Right cardiac atrium (tissue), 5 donors: ENCODE measurements around the gene PDGFRB. TPM values are rescaled to one million over a fixed set of nuclear protein-coding genes. Genes with fewer than 3 reads are reported as not detected.

Source experiments
- polyA plus RNA-seq: library from polyadenylated mRNA; stranded (reverse); fragments of 200-250 nt; gene quantifications from one replicate; pipeline ENCODE4 v1.2.3, GENCODE V29; 2013
- total RNA-seq, 4 donors: library from RNA; stranded (reverse); fragmentation: NEBNext Ultra II Directional; extraction: Animal tissue kit (Norgen Biotek cat#: 25700); gene quantifications; one replicate each; pipeline ENCODE4 v1.2.1, GENCODE V29; 2021
- donor health status: healthy with polysubstance abuse.
- donor health status: DM: no; HTN: yes; CAD: no.
- donor health status: DM: no; HTN: no; CAD: no.
- donor health status: DM: no; HTN: yes; CAD: no; lungs with severe emphysema.
- donor health status: DM: yes; HTN: yes; CAD: no.

Gene PDGFRB
- total and polyA plus RNA-seq, 5 donors = 24.6 to 68.0 (median 43.5) TPM

Other genes with a start within 250 kb of the PDGFRB start
- gene PDE6A, start 211.1 kb downstream of the PDGFRB start, total RNA-seq = under 1 TPM in 2 of 4 donors, not detected in 2; 0.06 to 0.11 TPM
- 0.07 TPM for gene PDE6A, start 211.1 kb downstream of the PDGFRB start, polyA plus RNA-seq
- 10 to 100 TPM in 1 of 4 donors, 1 to 10 TPM in 3; 5.1 to 10.4 (median 6.5) TPM for gene SLC26A2, start 195.1 kb downstream of the PDGFRB start, total RNA-seq
- gene SLC26A2, start 195.1 kb downstream of the PDGFRB start, polyA plus RNA-seq = 2.2 TPM
- gene TIGD6, start 155.2 kb downstream of the PDGFRB start, total RNA-seq = 1 to 10 TPM; 2.9 to 3.2 (median 3.2) TPM
- gene TIGD6, start 155.2 kb downstream of the PDGFRB start, polyA plus RNA-seq = 3.2 TPM
- 10 to 100 TPM; 14.2 to 19.6 (median 14.9) TPM for gene HMGXB3, start 155.1 kb downstream of the PDGFRB start, total RNA-seq
- 9.3 TPM for gene HMGXB3, start 155.1 kb downstream of the PDGFRB start, polyA plus RNA-seq
- 10 to 100 TPM; 16.5 to 31.6 (median 24.8) TPM for gene CSF1R, start 69.3 kb downstream of the PDGFRB start, total RNA-seq
- 4.5 TPM for gene CSF1R, start 69.3 kb downstream of the PDGFRB start, polyA plus RNA-seq
- under 1 TPM in 1 of 4 donors, not detected in 3; 0.23 TPM for gene CDX1, start 10.9 kb upstream of the PDGFRB start, total RNA-seq
- 0.09 TPM for gene CDX1, start 10.9 kb upstream of the PDGFRB start, polyA plus RNA-seq
- not detected for gene SLC6A7, start 34.2 kb upstream of the PDGFRB start, total RNA-seq
- gene SLC6A7, start 34.2 kb upstream of the PDGFRB start, polyA plus RNA-seq = not detected
- 10 to 100 TPM in 3 of 4 donors, 1 to 10 TPM in 1; 8.0 to 18.4 (median 14.8) TPM for gene CAMK2A, start 133.9 kb upstream of the PDGFRB start, total RNA-seq
- gene CAMK2A, start 133.9 kb upstream of the PDGFRB start, polyA plus RNA-seq = 15.4 TPM
- 1 to 10 TPM in 1 of 4 donors, under 1 TPM in 3; 0.49 to 1.1 (median 0.66) TPM for gene ARSI, start 147.1 kb upstream of the PDGFRB start, total RNA-seq
- gene ARSI, start 147.1 kb upstream of the PDGFRB start, polyA plus RNA-seq = 0.25 TPM
- 10 to 100 TPM; 14.3 to 22.7 (median 17.5) TPM for gene TCOF1, start 201.9 kb upstream of the PDGFRB start, total RNA-seq
- gene TCOF1, start 201.9 kb upstream of the PDGFRB start, polyA plus RNA-seq = 11.9 TPM